ACC112 (cell line): ENCODE measurements around the gene FBXO36.
"Not testable (repeated sequence)": the region's sequence is repeated elsewhere in the genome, so short reads cannot be mapped to it uniquely, and the experiment has no call there.

ENCODE experiments used
- H2AFZ ChIP-seq: fragments of 200-600 bp; sonication (generic); one replicate; pipeline ENCODE4 v1.6.0; 2017; ENCODE audit warnings: antibody characterized with exemption, low read length; ENCODE audit not compliant: unreplicated experiment
- H3K27ac ChIP-seq: fragments of 200-600 bp; sonication (generic); 2 replicates; pipeline ENCODE4 v1.5.1; 2014; ENCODE audit warnings: low read depth, mild to moderate bottlenecking, antibody characterized with exemption, low read length, moderate library complexity
- H3K27me3 ChIP-seq: fragments of 200-600 bp; sonication (generic); 2 replicates; pipeline ENCODE4 v1.6.1; 2014; ENCODE audit warnings: mild to moderate bottlenecking, antibody characterized with exemption, low read length, moderate library complexity, mixed read lengths; ENCODE audit not compliant: insufficient read depth
- H3K36me3 ChIP-seq: fragments of 200-600 bp; sonication (generic); 2 replicates; pipeline ENCODE4 v1.6.1; 2016; ENCODE audit warnings: mild to moderate bottlenecking, antibody characterized with exemption, low read length, moderate library complexity, mixed read lengths; ENCODE audit not compliant: insufficient read depth
- H3K4me1 ChIP-seq: fragments of 200-600 bp; sonication (generic); one replicate; pipeline ENCODE4 v1.6.1; 2016; ENCODE audit warnings: low read length, mixed read lengths; ENCODE audit not compliant: insufficient read depth, unreplicated experiment, control insufficient read depth
- H3K4me3 ChIP-seq: fragments of 200-600 bp; sonication (generic); 2 replicates; pipeline ENCODE4 v1.5.1; 2014; ENCODE audit warnings: mild to moderate bottlenecking, low read depth, low read length
- H3K79me2 ChIP-seq: fragments of 200-600 bp; sonication (generic); one replicate; pipeline ENCODE4 v1.6.0; 2016; ENCODE audit warnings: low read length; ENCODE audit not compliant: control insufficient read depth, unreplicated experiment, insufficient read depth

FBXO36 gene

GRCh38 chr2:229888031-229888430 lies 34.3 kb upstream of the FBXO36 start:
- H3K4me1 ChIP-seq, result peaks cover 11% of the 10 kb centered on the region
- no peaks in the 10 kb centered on the region for H3K27me3 ChIP-seq
- no peak overlapping the region for H2AFZ ChIP-seq
- no peak overlapping the region for H3K4me3 ChIP-seq
- H3K36me3 ChIP-seq, result no peaks in the 10 kb centered on the region
- peaks cover 94% of the 10 kb centered on the region for H3K79me2 ChIP-seq
- H3K27ac ChIP-seq, result no peak overlapping the region

- no peak overlapping the region for H3K27ac ChIP-seq
- H3K79me2 ChIP-seq, result peaks cover 95% of the 10 kb centered on the region
- no peaks in the 10 kb centered on the region for H3K36me3 ChIP-seq
- no peak overlapping the region for H2AFZ ChIP-seq
- H3K27me3 ChIP-seq, result no peaks in the 10 kb centered on the region
- no peak overlapping the region for H3K4me3 ChIP-seq
- peaks cover 11% of the 10 kb centered on the region for H3K4me1 ChIP-seq
Observed at GRCh38 chr2:229889023-229889422, 33.3 kb upstream of the FBXO36 start.

GRCh38 chr2:229896857-229897256 lies 25.4 kb upstream of the FBXO36 start:
- Histone ChIP-seq H3K27me3 (no peaks in the 10 kb centered on the region), H3K79me2 (peaks cover 96% of the 10 kb centered on the region), H3K27ac (no peak overlapping the region), H3K4me3 (no peak overlapping the region), H2AFZ (no peak overlapping the region), H3K36me3 (peaks cover 12% of the 10 kb centered on the region), H3K4me1 (peaks cover 18% of the 10 kb centered on the region)

- Histone ChIP-seq H3K36me3 (peaks cover 12% of the 10 kb centered on the region), H3K4me3 (no peak overlapping the region), H3K27ac (no peak overlapping the region)
Observed at GRCh38 chr2:229899604-229900003, 22.7 kb upstream of the FBXO36 start.

GRCh38 chr2:229900012-229900411 lies 22.3 kb upstream of the FBXO36 start:
- Histone ChIP-seq H2AFZ (no peak overlapping the region), H3K4me3 (no peak overlapping the region), H3K36me3 (peaks cover 8% of the 10 kb centered on the region), H3K27me3 (no peaks in the 10 kb centered on the region), H3K4me1 (peaks cover 31% of the 10 kb centered on the region), H3K27ac (no peak overlapping the region), H3K79me2 (peaks cover 93% of the 10 kb centered on the region)

More at GRCh38 chr2:229899604-229900003, 22.7 kb upstream of the FBXO36 start:
- H2AFZ ChIP-seq, result no peak overlapping the region
- H3K4me1 ChIP-seq, result peaks cover 31% of the 10 kb centered on the region
- peaks cover 94% of the 10 kb centered on the region for H3K79me2 ChIP-seq
- no peaks in the 10 kb centered on the region for H3K27me3 ChIP-seq

GRCh38 chr2:229900514-229900913 lies 21.8 kb upstream of the FBXO36 start:
- peaks cover 31% of the 10 kb centered on the region for H3K4me1 ChIP-seq
- H2AFZ ChIP-seq, H3K27me3 ChIP-seq, H3K36me3 ChIP-seq, H3K4me3 ChIP-seq, H3K27ac ChIP-seq: not testable (repeated sequence)
- H3K79me2 ChIP-seq, result peaks cover 93% of the 10 kb centered on the region

- H2AFZ ChIP-seq, result no peak overlapping the region
- H3K27ac ChIP-seq, result peak overlapping the region; percentile 76
- H3K27me3 ChIP-seq, result no peaks in the 10 kb centered on the region
- peaks cover 90% of the 10 kb centered on the region for H3K79me2 ChIP-seq
- H3K4me1 ChIP-seq, result peaks cover 31% of the 10 kb centered on the region
- H3K36me3 ChIP-seq, result peaks cover 9% of the 10 kb centered on the region
- H3K4me3 ChIP-seq, result 0 out of 2 replicates have a peak overlapping the region, but pooled peaks have one; percentile 6
Observed at GRCh38 chr2:229901819-229902218, 20.5 kb upstream of the FBXO36 start.

GRCh38 chr2:229903037-229903436 lies 19.3 kb upstream of the FBXO36 start:
- Histone ChIP-seq H3K4me3 (no peak overlapping the region), H2AFZ (no peak overlapping the region), H3K27ac (no peak overlapping the region), H3K36me3 (peaks cover 12% of the 10 kb centered on the region), H3K4me1 (peaks cover 31% of the 10 kb centered on the region), H3K27me3 (no peaks in the 10 kb centered on the region), H3K79me2 (peaks cover 90% of the 10 kb centered on the region)

- Histone ChIP-seq H3K4me3 (no peak overlapping the region), H3K79me2 (peaks cover 89% of the 10 kb centered on the region), H3K27me3 (no peaks in the 10 kb centered on the region), H2AFZ (no peak overlapping the region), H3K27ac (no peak overlapping the region), H3K4me1 (peaks cover 33% of the 10 kb centered on the region), H3K36me3 (peaks cover 6% of the 10 kb centered on the region; the same call in 1 of the 2 replicates)
Observed at GRCh38 chr2:229905601-229906000, 16.7 kb upstream of the FBXO36 start.

GRCh38 chr2:229909090-229909489 lies 13.2 kb upstream of the FBXO36 start:
- peaks cover 90% of the 10 kb centered on the region for H3K79me2 ChIP-seq

GRCh38 chr2:229910147-229910831 lies 12.0 kb upstream of the FBXO36 start:
- H3K4me1 ChIP-seq, result peaks cover 40% of the 10 kb centered on the region
- H3K79me2 ChIP-seq, result peaks cover 91% of the 10 kb centered on the region
- H3K4me3 ChIP-seq, result no peak overlapping the region
- H2AFZ ChIP-seq, result no peak overlapping the region
- H3K27ac ChIP-seq, result 0 out of 2 replicates have a peak overlapping the region, but pooled peaks have one; percentile 6
- 0 out of 2 replicates have a peak, but pooled peaks cover 10% of the 10 kb centered on the region for H3K36me3 ChIP-seq
- H3K27me3 ChIP-seq, result no peaks in the 10 kb centered on the region

More at GRCh38 chr2:229909090-229909489, 13.2 kb upstream of the FBXO36 start:
- Histone ChIP-seq H3K4me3 (no peak overlapping the region), H3K4me1 (peaks cover 36% of the 10 kb centered on the region), H2AFZ (no peak overlapping the region), H3K27ac (no peak overlapping the region), H3K36me3 (peaks cover 10% of the 10 kb centered on the region; the same call in 1 of the 2 replicates), H3K27me3 (no peaks in the 10 kb centered on the region)
